Gastrocnemius medialis (tissue), 4 donors: Measurements from ENCODE around the gene ONECUT3.

ENCODE experiments used
- POLR2A ChIP-seq, 2 donors: fragments of 450-650 bp; IDR thresholded peaks; one replicate each; pipeline ENCODE4 v1.6.1; 2017; ENCODE audit warnings: antibody characterized with exemption in 2 of 2, mild to moderate bottlenecking in 2 of 2, moderate library complexity in 2 of 2
- TF ChIP-seq, protein P1 (sequence below), 5 experiments: fragments of 450-650 bp in 3 of 5; fragments of 200-600 bp in 2 of 5; sonication (generic) in 2 of 5; IDR thresholded peaks in 4 of 5; conservative IDR thresholded peaks in 1 of 5; 1 replicate in 4 of 5; 2 replicates in 1 of 5; pipeline ENCODE4 v1.5.1; 2016 to 2019; ENCODE audit warnings: antibody characterized with exemption in 5 of 5, mild to moderate bottlenecking in 3 of 5, moderate library complexity in 3 of 5

DNA sequence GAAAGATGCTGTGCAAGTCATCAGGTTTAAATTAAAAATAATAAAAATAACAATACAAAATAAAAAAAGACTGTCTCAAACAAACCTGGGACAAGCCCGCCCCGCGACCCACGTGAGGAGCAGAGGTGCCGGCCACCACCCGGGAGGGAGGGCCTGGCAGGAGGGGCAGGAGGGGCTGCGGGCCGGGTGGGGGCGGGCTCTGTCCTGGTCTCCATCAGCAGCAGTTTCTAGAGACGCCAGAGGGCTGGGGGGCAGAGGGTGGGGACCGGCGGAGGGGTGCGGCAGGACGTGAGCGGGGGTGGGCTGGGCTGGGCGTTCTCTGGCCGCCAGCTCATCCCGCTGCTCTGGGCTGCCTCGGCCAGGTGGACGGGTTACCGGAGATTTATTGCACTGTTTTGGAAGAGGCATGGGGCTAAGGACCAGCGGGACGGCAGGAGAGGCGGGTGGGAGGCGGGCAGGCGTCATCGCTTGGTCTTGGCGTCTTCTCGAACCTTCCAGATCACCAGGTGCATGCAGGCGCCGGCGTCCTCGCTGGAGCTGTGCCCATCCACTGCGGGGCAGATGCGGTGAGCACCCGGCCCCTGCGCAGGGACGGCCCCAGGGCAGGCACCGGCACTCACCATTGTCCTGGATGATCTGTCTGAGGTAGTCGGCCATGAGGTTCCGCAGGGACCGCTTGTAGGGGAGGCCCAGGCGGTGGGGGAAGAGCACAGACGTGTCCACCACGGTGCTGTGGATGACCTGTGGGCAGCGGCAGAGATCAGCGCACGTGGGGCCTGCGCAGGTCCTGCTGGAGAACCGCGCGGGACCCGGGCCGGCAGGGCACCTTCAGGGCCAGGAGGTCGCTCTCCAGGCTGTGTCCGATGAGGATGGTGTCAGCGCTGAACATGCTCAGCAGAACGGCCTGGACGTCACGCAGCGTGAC lies 62.6 kb downstream of the ONECUT3 start:
- TF ChIP-seq, protein P1, sequence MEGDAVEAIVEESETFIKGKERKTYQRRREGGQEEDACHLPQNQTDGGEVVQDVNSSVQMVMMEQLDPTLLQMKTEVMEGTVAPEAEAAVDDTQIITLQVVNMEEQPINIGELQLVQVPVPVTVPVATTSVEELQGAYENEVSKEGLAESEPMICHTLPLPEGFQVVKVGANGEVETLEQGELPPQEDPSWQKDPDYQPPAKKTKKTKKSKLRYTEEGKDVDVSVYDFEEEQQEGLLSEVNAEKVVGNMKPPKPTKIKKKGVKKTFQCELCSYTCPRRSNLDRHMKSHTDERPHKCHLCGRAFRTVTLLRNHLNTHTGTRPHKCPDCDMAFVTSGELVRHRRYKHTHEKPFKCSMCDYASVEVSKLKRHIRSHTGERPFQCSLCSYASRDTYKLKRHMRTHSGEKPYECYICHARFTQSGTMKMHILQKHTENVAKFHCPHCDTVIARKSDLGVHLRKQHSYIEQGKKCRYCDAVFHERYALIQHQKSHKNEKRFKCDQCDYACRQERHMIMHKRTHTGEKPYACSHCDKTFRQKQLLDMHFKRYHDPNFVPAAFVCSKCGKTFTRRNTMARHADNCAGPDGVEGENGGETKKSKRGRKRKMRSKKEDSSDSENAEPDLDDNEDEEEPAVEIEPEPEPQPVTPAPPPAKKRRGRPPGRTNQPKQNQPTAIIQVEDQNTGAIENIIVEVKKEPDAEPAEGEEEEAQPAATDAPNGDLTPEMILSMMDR (IDR thresholded peaks at IDR 0.05 in 4 of 5, conservative IDR thresholded peaks at IDR 0.05 in 1 of 5), result no peak
- no peak for TF ChIP-seq POLR2A (IDR thresholded peaks at IDR 0.05)
